HG03060 (cell line): ENCODE data around the gene COL6A1.
"Not testable (repeated sequence)": the region's sequence is repeated elsewhere in the genome, so short reads cannot be mapped to it uniquely, and the experiment has no call there.

ENCODE experiments used
- ATAC-seq: cut with Tn5 transposase; IDR thresholded peaks from one replicate; pipeline ENCODE4 v1.9.1; 2021; ENCODE audit warnings: low read depth, moderate number of reproducible peaks; ENCODE audit not compliant: unreplicated experiment

COL6A1 gene

GRCh38 chr21:46039891-46040660 lies 58.5 kb downstream of the COL6A1 start:
- ATAC-seq, result no peak

GRCh38 chr21:46040707-46041106 lies 59.1 kb downstream of the COL6A1 start:
- no peak for ATAC-seq

- no peak for ATAC-seq
Observed at GRCh38 chr21:46041183-46041582, 59.6 kb downstream of the COL6A1 start.

- no peak for ATAC-seq
Observed at GRCh38 chr21:46045154-46045553, 63.6 kb downstream of the COL6A1 start.

- no peak for ATAC-seq
Observed at GRCh38 chr21:46046471-46046870, 64.9 kb downstream of the COL6A1 start.

- ATAC-seq, result not testable (repeated sequence)
Observed at GRCh38 chr21:46046906-46047305, 65.3 kb downstream of the COL6A1 start.

- no peak for ATAC-seq
Observed at GRCh38 chr21:46048926-46049889, 67.6 kb downstream of the COL6A1 start.

GRCh38 chr21:46049890-46050667 lies 68.5 kb downstream of the COL6A1 start:
- no peak for ATAC-seq

GRCh38 chr21:46050668-46051378 lies 69.3 kb downstream of the COL6A1 start:
- ATAC-seq, result no peak

- no peak for ATAC-seq
Observed at GRCh38 chr21:46051379-46051770, 69.8 kb downstream of the COL6A1 start.

GRCh38 chr21:46051821-46052675 lies 70.5 kb downstream of the COL6A1 start:
- ATAC-seq, result no peak

GRCh38 chr21:46052703-46053651 lies 71.4 kb downstream of the COL6A1 start:
- ATAC-seq, result no peak

GRCh38 chr21:46054031-46054430 lies 72.5 kb downstream of the COL6A1 start:
- ATAC-seq, result no peak

- no peak for ATAC-seq
Observed at GRCh38 chr21:46054451-46054881, 72.9 kb downstream of the COL6A1 start.
